Measurements from ENCODE around the gene LPIN2. TPM values are rescaled to one million over a fixed set of nuclear protein-coding genes. Genes with fewer than 3 reads are reported as not detected.

The LPIN2 gene
- total RNA-seq, 1 donor from 2014 or later, result 23.4 TPM

Other genes starting within 250 kb of the LPIN2 start
- 26.5 TPM for gene EMILIN2, start 166.1 kb downstream of the LPIN2 start, total RNA-seq (ENCODE audit: insufficient read depth, low replicate concordance)
- gene MYOM1, start 206.8 kb upstream of the LPIN2 start, total RNA-seq (ENCODE audit: insufficient read depth, low replicate concordance), result 42.6 TPM
- gene MYL12A, start 234.7 kb upstream of the LPIN2 start, total RNA-seq (ENCODE audit: insufficient read depth, low replicate concordance), result 581 TPM
- 174 TPM for gene MYL12B, start 249.0 kb upstream of the LPIN2 start, total RNA-seq (ENCODE audit: insufficient read depth, low replicate concordance)